SK-N-SH treated with all-trans-retinoic acid at 6 μM for 48 hours (cell line): ENCODE measurements around the gene CGB7.

Experiments
- ATAC-seq: fragments of 200-7000 bp; cut with Tn5 transposase; 3 replicates; pipeline ENCODE4 v1.9.1; 2020; ENCODE audit warnings: mild to moderate bottlenecking, moderate library complexity
- CREB5 ChIP-seq: fragments of 250-450 bp; sonication (Bioruptor Pico); IDR thresholded peaks from 2 replicates; pipeline ENCODE4 v1.5.1; 2020; ENCODE audit warnings: low read depth, mild to moderate bottlenecking, moderate library complexity
- CSDC2 ChIP-seq: fragments of 250-450 bp; sonication (Bioruptor Pico); IDR thresholded peaks from 2 replicates; pipeline ENCODE4 v1.5.0; 2020; ENCODE audit warnings: mild to moderate bottlenecking, moderate library complexity
- CSRNP3 ChIP-seq: fragments of 250-450 bp; sonication (Bioruptor Pico); IDR thresholded peaks from 2 replicates; pipeline ENCODE4 v1.5.1; 2021; ENCODE audit warnings: mild to moderate bottlenecking, moderate library complexity
- ESRRG ChIP-seq: fragments of 250-450 bp; sonication (Bioruptor Pico); IDR thresholded peaks from 2 replicates; pipeline ENCODE4 v1.6.1; 2021; ENCODE audit warnings: mild to moderate bottlenecking
- GLIS3 ChIP-seq: fragments of 250-450 bp; sonication (Bioruptor Pico); IDR thresholded peaks from 2 replicates; pipeline ENCODE4 v1.5.0; 2020; ENCODE audit warnings: mild to moderate bottlenecking, moderate library complexity
- ISL1 ChIP-seq: fragments of 250-450 bp; sonication (Bioruptor Pico); IDR thresholded peaks from 2 replicates; pipeline ENCODE4 v2.1.2; 2022; ENCODE audit warnings: mild to moderate bottlenecking, moderate library complexity
- PATZ1 ChIP-seq: fragments of 250-450 bp; sonication (Bioruptor Pico); IDR thresholded peaks from 2 replicates; pipeline ENCODE4 v1.8.0; 2020; ENCODE audit warnings: mild to moderate bottlenecking, moderate library complexity, borderline replicate concordance
- POU6F1 ChIP-seq: fragments of 250-450 bp; sonication (Bioruptor Pico); IDR thresholded peaks from 2 replicates; pipeline ENCODE4 v1.8.0; 2021; ENCODE audit warnings: low read depth, mild to moderate bottlenecking, moderate library complexity, borderline replicate concordance
- RARB ChIP-seq: fragments of 250-450 bp; sonication (Bioruptor Pico); IDR thresholded peaks from 2 replicates; pipeline ENCODE4 v1.8.0; 2021; ENCODE audit warnings: mild to moderate bottlenecking, moderate library complexity
- SNAI2 ChIP-seq: fragments of 250-450 bp; sonication (Bioruptor Pico); IDR thresholded peaks from 2 replicates; pipeline ENCODE4 v1.5.0; 2020; ENCODE audit warnings: mild to moderate bottlenecking, moderate library complexity
- TCF4 ChIP-seq: fragments of 250-450 bp; sonication (Bioruptor Pico); IDR thresholded peaks from 2 replicates; pipeline ENCODE4 v1.8.0; 2021; ENCODE audit warnings: mild to moderate bottlenecking, moderate library complexity, borderline replicate concordance
- TOX ChIP-seq: fragments of 250-450 bp; sonication (Bioruptor Pico); IDR thresholded peaks from 2 replicates; pipeline ENCODE4 v1.8.0; 2021; ENCODE audit warnings: mild to moderate bottlenecking, moderate library complexity, borderline replicate concordance
- TSHZ2 ChIP-seq: fragments of 250-450 bp; sonication (Bioruptor Pico); IDR thresholded peaks from 2 replicates; pipeline ENCODE4 v1.5.0; 2020; ENCODE audit warnings: mild to moderate bottlenecking, moderate library complexity
- ZC3H10 ChIP-seq: fragments of 250-450 bp; sonication (Bioruptor Pico); IDR thresholded peaks from 2 replicates; pipeline ENCODE4 v1.5.1; 2021; ENCODE audit warnings: mild to moderate bottlenecking, moderate library complexity
- ZNF565 ChIP-seq: fragments of 450-650 bp; formaldehyde crosslinking; conservative IDR thresholded peaks from 2 replicates; pipeline ENCODE4 v1.5.0; 2020; ENCODE audit warnings: low read depth, mild to moderate bottlenecking, moderate library complexity

The CGB7 gene

GRCh38 chr19:49011194-49011593 is 46.4 kb downstream of the CGB7 start:
- no peak for ATAC-seq
- TF ChIP-seq GLIS3 (CRISPR knock-in tag) (no peak), CREB5 (CRISPR knock-in tag) (no peak), CSRNP3 (no peak), SNAI2 (CRISPR knock-in tag) (no peak), PATZ1 (no peak), ZC3H10 (CRISPR knock-in tag) (no peak), ISL1 (CRISPR knock-in tag) (no peak), ZNF565 (CRISPR knock-in tag) (no peak), TCF4 (CRISPR knock-in tag) (no peak), TOX (CRISPR knock-in tag) (no peak), CSDC2 (CRISPR knock-in tag) (no peak)

- no peak for ATAC-seq
- no peak for TF ChIP-seq RARB (CRISPR knock-in tag)
- TF ChIP-seq TOX (CRISPR knock-in tag) = no peak
- TF ChIP-seq SNAI2 (CRISPR knock-in tag) = no peak
- no peak for TF ChIP-seq GLIS3 (CRISPR knock-in tag)
- no peak for TF ChIP-seq POU6F1
- TF ChIP-seq CREB5 (CRISPR knock-in tag) = no peak
- TF ChIP-seq ZC3H10 (CRISPR knock-in tag) = no peak
- TF ChIP-seq TCF4 (CRISPR knock-in tag) = no peak
- TF ChIP-seq TSHZ2 (CRISPR knock-in tag) = no peak
- no peak for TF ChIP-seq PATZ1
- TF ChIP-seq CSRNP3 = no peak
- no peak for TF ChIP-seq ESRRG
Observed at GRCh38 chr19:49010453-49010852, 47.1 kb downstream of the CGB7 start.
